CD4-positive, alpha-beta T cell (primary cell): ENCODE results near the gene VAV1. TPM values are rescaled to one million over a fixed set of nuclear protein-coding genes. Genes with fewer than 3 reads are reported as not detected.

ENCODE experiments used
- ATAC-seq: fragments of 200-7000 bp; cut with Tn5 transposase; one replicate; pipeline ENCODE4 v1.10.0; 2022; ENCODE audit warnings: mild to moderate bottlenecking; ENCODE audit not compliant: poor library complexity
- CTCF ChIA-PET: fragments of 350-600 bp; sonication (Branson Sonifier 250); formaldehyde crosslinking; loops from one replicate; lab custom pipeline; 2021; ENCODE audit warnings: antibody characterized with exemption, inconsistent platforms; lab: Charles Lee
- POLR2A ChIA-PET: fragments of 350-600 bp; sonication (Branson Sonifier 250); formaldehyde crosslinking; loops from one replicate; lab custom pipeline; 2021; ENCODE audit warnings: antibody characterized with exemption, inconsistent platforms; lab: Charles Lee
- DNase-seq, 14 experiments: peaks; one replicate each; pipeline ENCODE4 v3.0.0-alpha.2; 2013 to 2020; ENCODE audit warnings: mixed read lengths in 2 of 14
- H3K27ac ChIP-seq, 2 donors: one replicate each; pipeline versions ENCODE4 v1.5.1 to v1.7.0; 2013; ENCODE audit warnings: low read length in 2 of 2, low read depth in 1 of 2, mild to moderate bottlenecking in 1 of 2
- H3K27me3 ChIP-seq, 2 experiments: 1 replicate in 1 of 2; 2 replicates in 1 of 2; pipeline versions ENCODE4 v1.6.1 to v1.7.0; 2013; ENCODE audit warnings: low read length in 2 of 2, control low read depth in 1 of 2, mild to moderate bottlenecking in 1 of 2, moderate library complexity in 1 of 2; ENCODE audit not compliant: insufficient read depth in 2 of 2, control insufficient read depth in 1 of 2
- H3K36me3 ChIP-seq: one replicate; pipeline ENCODE4 v1.6.1; 2013; ENCODE audit warnings: low read length, control low read depth; ENCODE audit not compliant: insufficient read depth
- H3K4me1 ChIP-seq: one replicate; pipeline ENCODE4 v1.6.1; 2013; ENCODE audit warnings: low read length, control low read depth; ENCODE audit not compliant: insufficient read depth
- H3K4me3 ChIP-seq: one replicate; pipeline ENCODE4 v1.5.1; 2013; ENCODE audit warnings: mild to moderate bottlenecking, low read length, moderate library complexity
- H3K9me3 ChIP-seq, 2 experiments: 1 replicate in 1 of 2; 2 replicates in 1 of 2; pipeline versions ENCODE4 v1.6.1 to v1.7.0; 2013; ENCODE audit warnings: low read length in 2 of 2, mild to moderate bottlenecking in 2 of 2, control low read depth in 1 of 2, moderate library complexity in 1 of 2; ENCODE audit not compliant: control insufficient read depth in 1 of 2, insufficient read depth in 1 of 2
- H3K27ac Mint-ChIP-seq: one replicate; pipeline ENCODE4 v1.8.0; 2020; ENCODE audit warnings: mixed read lengths
- H3K27me3 Mint-ChIP-seq: one replicate; pipeline ENCODE4 v1.8.0; 2021; ENCODE audit warnings: mixed read lengths
- H3K36me3 Mint-ChIP-seq: one replicate; pipeline ENCODE4 v1.8.0; 2021; ENCODE audit warnings: low read depth, mixed read lengths
- H3K4me1 Mint-ChIP-seq: one replicate; pipeline ENCODE4 v1.8.0; 2021; ENCODE audit warnings: low read depth, mixed read lengths
- H3K4me3 Mint-ChIP-seq: one replicate; pipeline ENCODE4 v1.8.0; 2020; ENCODE audit warnings: mild to moderate bottlenecking, mixed read lengths
- H3K9me3 Mint-ChIP-seq: one replicate; pipeline ENCODE4 v1.8.0; 2020; ENCODE audit warnings: mixed read lengths
- CTCF ChIP-seq: fragments of 200-600 bp; IDR thresholded peaks from one replicate; pipeline ENCODE4 v1.8.0; 2022; ENCODE audit warnings: antibody characterized with exemption, mild to moderate bottlenecking
- intact Hi-C, 2 experiments: fragments of 100-400 bp; cut with DNase I in 1 of 2; cut with micrococcal nuclease in 1 of 2; formaldehyde crosslinking; loops; one replicate each; pipeline versions ENCODE4 v1.15.1 to v1.9.0; 2023 to 2025; cut with DNase I, micrococcal nuclease
- total RNA-seq, 174 experiments: library from RNA in 2 of 174; stranded (reverse) in 2 of 174; gene quantifications; one replicate each; pipeline ENCODE4 v1.2.3 and lab custom pipeline; 2021 to 2026

The VAV1 gene
- total RNA-seq, 2 experiments from 2014 or later: 70.0 to 70.1 TPM

- Histone ChIP-seq H3K27me3 (no peaks in the 10 kb centered on the region), H3K36me3 (peaks cover 28% of the 10 kb centered on the region), H3K9me3 (no peaks in the 10 kb centered on the region), H3K27ac (peak overlapping the region; percentile 78 to 93), H3K4me3 (peak overlapping the region; percentile 99), H3K4me1 (peaks cover 52% of the 10 kb centered on the region)
- CTCF ChIA-PET: interaction anchor here (1.8 to 3.9 kb wide), 6 partner anchors 28 to 90 kb away, joined by 5 to 17 read pairs (median 8); partner anchors contain the start of gene GPR108
- ATAC-seq (no peak), DNase-seq (no peak)
- Mint-ChIP-seq H3K9me3 (no peaks in the 10 kb centered on the region), H3K27ac (peak overlapping the region; percentile 95), H3K27me3 (no peaks in the 10 kb centered on the region), H3K4me1 (peaks cover 58% of the 10 kb centered on the region), H3K4me3 (peak overlapping the region; percentile 99), H3K36me3 (peaks cover 49% of the 10 kb centered on the region)
- POLR2A ChIA-PET: interaction anchor here (0.6 to 4.0 kb wide), 22 partner anchors 9 to 576 kb away, joined by 3 to 66 read pairs (median 4); partner anchors contain the start of genes ARHGEF18, GPR108, TRIP10 and ZNF557
- intact Hi-C loops: loop anchor here (1.0 kb wide), 1 partner anchor 28 kb away; no protein-coding TSS in a partner anchor
- no peak for TF ChIP-seq CTCF
Measured at GRCh38 chr19:6772866-6773322, 386 bp downstream of the VAV1 start.

- peaks cover 58% of the 10 kb centered on the region for H3K4me1 Mint-ChIP-seq
Measured at GRCh38 chr19:6773323-6773931, 919 bp downstream of the VAV1 start.

More at GRCh38 chr19:6773323-6773931, 919 bp downstream of the VAV1 start:
- H3K4me1 ChIP-seq: peaks cover 52% of the 10 kb centered on the region
- peak overlapping the region; percentile 99 for H3K4me3 ChIP-seq
- intact Hi-C loops: no loop called here
- TF ChIP-seq CTCF: no peak
- Mint-ChIP-seq H3K36me3 (peaks cover 55% of the 10 kb centered on the region), H3K4me3 (peak overlapping the region; percentile 99), H3K9me3 (no peaks in the 10 kb centered on the region), H3K27ac (peak overlapping the region; percentile 95), H3K27me3 (no peaks in the 10 kb centered on the region)
- ChIA-PET POLR2A (interaction anchor here (0.5 to 4.0 kb wide), 13 partner anchors 9 to 479 kb away, joined by 3 to 66 read pairs (median 4); partner anchors contain the start of gene GPR108), CTCF (interaction anchor here (2.1 to 3.9 kb wide), 4 partner anchors 27 to 90 kb away, joined by 8 to 17 read pairs (median 12); partner anchors contain the start of gene GPR108)
- no peaks in the 10 kb centered on the region for H3K27me3 ChIP-seq
- H3K27ac ChIP-seq: peak overlapping the region; percentile 78 to 93
- H3K9me3 ChIP-seq: no peaks in the 10 kb centered on the region
- peaks cover 32% of the 10 kb centered on the region for H3K36me3 ChIP-seq
- peak; percentile 25 for ATAC-seq
- peak in 11 of 14 experiments; percentile 18 to 73 (median 46) for DNase-seq
